Muscle of leg (tissue), 11 donors: ENCODE measurements around the gene TMEM17. TPM values are rescaled to one million over a fixed set of nuclear protein-coding genes. Genes with fewer than 3 reads are reported as not detected.

Source experiments
- DNase-seq: peaks from one replicate; pipeline ENCODE4 v3.0.0; 2013
- H3K27ac ChIP-seq: one replicate; pipeline ENCODE4 v1.5.1; 2013; ENCODE audit warnings: mild to moderate bottlenecking, low read length, control low read depth
- H3K27me3 ChIP-seq: one replicate; pipeline ENCODE4 v1.6.1; 2013; ENCODE audit warnings: low read length; ENCODE audit not compliant: control insufficient read depth, insufficient read depth
- H3K36me3 ChIP-seq: one replicate; pipeline ENCODE4 v1.6.1; 2013; ENCODE audit warnings: low read length; ENCODE audit not compliant: control insufficient read depth, insufficient read depth
- H3K4me1 ChIP-seq: one replicate; pipeline ENCODE4 v1.6.1; 2013; ENCODE audit warnings: low read length; ENCODE audit not compliant: control insufficient read depth, insufficient read depth
- H3K4me3 ChIP-seq: one replicate; pipeline ENCODE4 v1.5.1; 2013; ENCODE audit warnings: low read length, control low read depth
- H3K9me3 ChIP-seq: replicated peaks from 2 replicates; pipeline ENCODE4 v1.6.1; 2013; ENCODE audit warnings: low read depth, low read length; ENCODE audit not compliant: control insufficient read depth
- WGBS: methylation state at CpG from one replicate; pipeline ENCODE4 v1.1.5; 2013; ENCODE audit warnings: missing lambda C conversion rate; ENCODE audit not compliant: insufficient coverage; 5-methylcytosine and 5-hydroxymethylcytosine counted together
- polyA plus RNA-seq, 8 donors: library from polyadenylated mRNA; unstranded; fragments of 120-200 nt; gene quantifications; one replicate each; pipeline versions ENCODE4 v1.2.1 to v1.2.3, GENCODE V29; 2013; ENCODE audit warnings: inconsistent platforms in 1 of 8, low replicate concordance in 1 of 8; ENCODE audit not compliant: insufficient read length in 8 of 8, insufficient read depth in 1 of 8
- total RNA-seq: library from RNA; stranded (reverse); fragments of 120-200 nt; gene quantifications from one replicate; pipeline ENCODE4 v1.2.4, GENCODE V29; 2013

The TMEM17 gene
- total and polyA plus RNA-seq, 9 donors: 1.2 to 2.2 (median 1.3) TPM

DNA sequence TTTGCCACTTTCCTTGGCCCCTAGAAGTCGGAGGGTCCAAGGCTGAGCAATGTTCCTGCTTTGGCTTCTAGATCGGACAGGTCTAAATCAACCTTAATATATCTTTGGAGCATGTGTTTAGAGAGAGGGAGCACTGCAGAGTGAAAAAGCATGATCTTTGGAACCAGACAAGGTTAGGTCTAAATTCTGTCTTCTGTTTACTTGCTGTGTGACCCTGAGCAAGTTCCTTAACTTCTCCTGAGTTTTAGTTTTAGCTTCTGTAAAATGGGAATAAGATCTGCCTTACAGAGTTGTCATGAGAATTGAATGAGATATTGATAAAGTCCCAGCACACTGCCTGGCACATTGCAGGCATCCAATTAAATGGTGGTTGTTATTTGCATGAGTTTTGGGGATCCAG is 13.9 kb downstream of the TMEM17 start:
- no peak overlapping the region for H3K27ac ChIP-seq
- no peak for DNase-seq
- no peaks in the 10 kb centered on the region for H3K36me3 ChIP-seq
- H3K9me3 ChIP-seq: no peaks in the 10 kb centered on the region
- H3K4me1 ChIP-seq: peaks cover 2% of the 10 kb centered on the region
- H3K27me3 ChIP-seq: no peaks in the 10 kb centered on the region
- WGBS: no CpG with 5 or more reads among the region's 2 CpGs
- H3K4me3 ChIP-seq: no peak overlapping the region

DNA sequence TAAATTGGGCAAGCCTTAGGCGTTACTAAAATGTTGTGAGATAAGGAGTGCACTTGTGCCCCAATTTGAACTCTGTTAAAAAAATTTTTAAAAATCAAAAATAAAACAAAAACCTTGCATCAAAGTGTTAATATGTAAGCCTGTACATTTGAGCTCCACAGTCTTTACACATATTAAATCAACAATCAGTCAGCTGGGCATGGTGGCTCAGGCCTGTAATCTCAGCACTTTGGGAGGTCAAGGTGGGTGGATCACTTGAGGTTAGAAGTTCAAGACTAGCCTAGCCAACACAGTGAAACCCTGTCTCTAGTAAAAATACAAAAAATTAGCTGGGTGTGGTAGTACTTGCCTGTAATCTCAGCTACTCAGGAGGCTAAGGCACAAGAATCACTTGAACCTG is 16.3 kb downstream of the TMEM17 start:
- no peak for DNase-seq
- Histone ChIP-seq H3K27me3 (no peaks in the 10 kb centered on the region), H3K4me1 (peaks cover 10% of the 10 kb centered on the region), H3K27ac (peak overlapping the region; percentile 77), H3K36me3 (no peaks in the 10 kb centered on the region), H3K9me3 (no peaks in the 10 kb centered on the region), H3K4me3 (no peak overlapping the region)
- no CpG with 5 or more reads among the region's 1 CpG for WGBS

DNA sequence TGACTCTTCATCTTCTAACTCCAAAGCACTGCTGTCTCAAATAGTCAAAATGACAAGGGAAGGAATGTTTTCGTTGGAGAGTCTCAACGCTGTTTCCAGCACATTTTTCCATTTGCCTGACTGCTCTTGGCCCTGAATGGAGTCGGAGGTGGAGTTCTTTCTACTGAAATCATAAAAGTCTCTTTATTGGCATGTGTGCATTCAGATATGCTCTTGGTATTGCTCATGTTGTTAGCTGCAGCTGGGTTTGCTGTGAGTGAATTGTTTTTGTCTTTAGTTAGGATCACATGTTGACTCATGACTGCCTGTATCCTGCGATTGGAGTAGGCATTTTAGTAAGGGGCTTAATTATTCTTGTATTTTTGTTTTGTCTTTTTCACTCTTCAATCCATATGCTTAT is 16.8 kb downstream of the TMEM17 start:
- Histone ChIP-seq H3K27ac (peak overlapping the region; percentile 77), H3K9me3 (no peaks in the 10 kb centered on the region), H3K4me1 (peaks cover 10% of the 10 kb centered on the region), H3K36me3 (no peaks in the 10 kb centered on the region), H3K4me3 (no peak overlapping the region), H3K27me3 (no peaks in the 10 kb centered on the region)
- WGBS: no CpG with 5 or more reads among the region's 4 CpGs
- peak; percentile 94 for DNase-seq

DNA sequence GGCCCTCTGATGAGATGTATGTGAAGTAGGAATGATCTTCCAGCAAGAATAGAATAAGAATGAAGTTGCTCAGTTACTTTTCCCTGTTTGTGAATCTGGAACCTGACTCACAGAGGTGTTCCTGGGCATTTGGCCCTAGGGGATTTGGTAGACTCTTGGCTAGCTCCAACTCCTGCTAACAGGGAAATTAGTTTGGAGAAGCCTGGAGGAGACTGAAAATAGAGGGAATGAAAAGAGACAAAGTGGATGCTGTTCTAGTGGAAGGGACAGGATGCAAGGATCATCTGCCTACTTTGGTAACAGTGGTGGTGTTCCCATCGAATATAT is 19.6 kb downstream of the TMEM17 start:
- DNase-seq: no peak
- Histone ChIP-seq H3K4me1 (peaks cover 10% of the 10 kb centered on the region), H3K4me3 (no peak overlapping the region), H3K27me3 (no peaks in the 10 kb centered on the region), H3K27ac (peak overlapping the region; percentile 74), H3K9me3 (no peaks in the 10 kb centered on the region), H3K36me3 (no peaks in the 10 kb centered on the region)
- WGBS: 40% methylated on average over 1 of the region's 1 CpG

DNA sequence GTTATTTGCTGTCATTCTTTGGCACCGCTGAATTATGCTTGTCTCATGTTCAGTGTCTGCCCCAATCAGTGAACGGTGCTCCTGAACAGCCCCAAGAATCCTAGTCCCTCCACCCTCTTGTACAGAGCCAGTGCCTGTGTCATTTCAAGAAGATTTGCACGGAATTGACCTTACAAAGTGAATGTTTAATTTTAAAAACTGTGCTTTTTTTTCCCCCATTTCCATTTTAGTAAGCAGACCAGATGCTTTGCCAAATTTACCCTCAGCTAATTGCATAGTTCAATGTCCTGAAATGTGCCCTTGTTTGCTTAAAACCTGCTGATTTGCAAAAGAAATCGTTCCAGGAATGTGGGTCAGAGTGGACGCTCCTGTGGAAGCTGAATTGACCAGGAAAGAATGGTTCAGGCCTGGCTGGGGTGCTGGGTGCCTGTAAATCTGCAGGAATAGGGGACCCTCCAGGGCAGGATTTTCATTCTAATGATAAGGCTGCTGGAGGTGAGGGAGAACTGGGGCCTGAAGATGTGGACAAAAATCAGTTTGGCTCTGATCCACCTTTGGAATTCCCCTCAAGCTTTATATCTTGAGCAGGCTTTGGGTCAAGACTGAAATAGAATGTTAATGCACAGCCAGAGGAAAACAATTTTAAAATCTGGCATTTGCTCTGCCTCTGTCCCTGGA is 20.1 kb downstream of the TMEM17 start:
- Histone ChIP-seq H3K4me1 (peaks cover 10% of the 10 kb centered on the region), H3K27ac (peak overlapping the region; percentile 74), H3K4me3 (no peak overlapping the region), H3K9me3 (no peaks in the 10 kb centered on the region), H3K27me3 (no peaks in the 10 kb centered on the region), H3K36me3 (no peaks in the 10 kb centered on the region)
- DNase-seq: peak; percentile 93
- 29% methylated on average over 3 of the region's 5 CpGs for WGBS

DNA sequence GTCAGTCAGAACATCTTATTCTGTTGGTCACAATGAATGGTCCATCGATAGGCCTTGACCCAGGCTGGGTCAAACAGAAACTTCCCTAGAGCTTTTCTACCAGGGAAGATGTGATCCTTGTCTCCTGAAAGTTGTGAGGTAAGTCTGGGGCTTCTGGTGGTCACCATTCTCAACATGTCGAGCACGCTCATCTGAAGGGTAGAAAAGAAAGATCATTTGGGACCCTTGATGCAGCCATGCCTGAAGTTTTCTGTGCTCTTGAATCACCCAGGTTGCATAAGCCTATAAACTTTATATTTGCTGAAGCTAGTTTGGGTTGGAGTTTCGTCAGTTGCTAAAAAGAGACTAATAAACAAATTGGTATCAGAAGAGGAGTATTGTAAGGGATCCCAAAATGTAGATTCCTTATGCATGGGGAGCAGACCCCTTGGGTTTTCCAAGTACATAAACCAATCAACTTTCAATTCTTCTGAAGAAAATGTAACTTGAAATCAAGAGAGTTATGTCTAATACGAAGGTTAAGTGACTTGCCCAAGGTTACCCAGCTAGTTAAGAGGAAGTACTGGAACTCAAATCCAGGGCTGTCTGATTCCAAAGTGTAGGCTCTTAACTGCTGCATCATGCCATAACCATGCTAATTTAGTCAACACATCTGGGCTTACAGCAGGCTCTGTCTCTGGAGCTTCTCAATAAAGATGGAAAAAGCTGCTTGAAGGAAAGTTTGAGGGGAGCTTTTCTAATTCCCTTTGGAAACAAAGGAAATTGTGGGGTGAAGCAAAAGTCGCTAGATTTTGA is 23.2 kb downstream of the TMEM17 start:
- no peak for DNase-seq
- no peak overlapping the region for H3K4me3 ChIP-seq
- no peaks in the 10 kb centered on the region for H3K27me3 ChIP-seq
- no peaks in the 10 kb centered on the region for H3K9me3 ChIP-seq
- H3K27ac ChIP-seq: no peak overlapping the region
- peaks cover 14% of the 10 kb centered on the region for H3K4me1 ChIP-seq
- no peaks in the 10 kb centered on the region for H3K36me3 ChIP-seq
- 89% methylated on average over 4 of the region's 6 CpGs for WGBS

DNA sequence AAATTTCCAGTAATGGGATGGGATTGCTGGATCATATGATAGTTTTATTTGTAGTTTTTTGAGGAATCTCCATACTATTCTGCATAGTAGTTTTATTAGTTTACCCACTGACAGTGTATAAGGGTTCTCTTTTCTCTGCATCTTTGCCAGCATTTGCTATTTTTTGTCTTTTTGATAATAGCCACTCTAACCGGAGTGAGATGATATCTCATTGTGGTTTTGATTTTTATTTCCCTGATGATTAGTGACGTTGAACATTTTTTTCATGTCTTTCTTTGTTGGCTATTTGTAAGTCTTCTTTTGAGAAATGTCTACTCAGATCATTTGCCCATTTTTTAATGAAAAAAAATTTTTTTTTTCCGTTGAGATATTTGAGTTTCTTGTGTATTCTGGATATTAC is 26.1 kb downstream of the TMEM17 start:
- H3K4me3 ChIP-seq: no peak overlapping the region
- no peaks in the 10 kb centered on the region for H3K36me3 ChIP-seq
- H3K27me3 ChIP-seq: no peaks in the 10 kb centered on the region
- no peak overlapping the region for H3K27ac ChIP-seq
- no peaks in the 10 kb centered on the region for H3K9me3 ChIP-seq
- DNase-seq: no peak
- H3K4me1 ChIP-seq: peaks cover 28% of the 10 kb centered on the region
- no CpG with 5 or more reads among the region's 3 CpGs for WGBS

DNA sequence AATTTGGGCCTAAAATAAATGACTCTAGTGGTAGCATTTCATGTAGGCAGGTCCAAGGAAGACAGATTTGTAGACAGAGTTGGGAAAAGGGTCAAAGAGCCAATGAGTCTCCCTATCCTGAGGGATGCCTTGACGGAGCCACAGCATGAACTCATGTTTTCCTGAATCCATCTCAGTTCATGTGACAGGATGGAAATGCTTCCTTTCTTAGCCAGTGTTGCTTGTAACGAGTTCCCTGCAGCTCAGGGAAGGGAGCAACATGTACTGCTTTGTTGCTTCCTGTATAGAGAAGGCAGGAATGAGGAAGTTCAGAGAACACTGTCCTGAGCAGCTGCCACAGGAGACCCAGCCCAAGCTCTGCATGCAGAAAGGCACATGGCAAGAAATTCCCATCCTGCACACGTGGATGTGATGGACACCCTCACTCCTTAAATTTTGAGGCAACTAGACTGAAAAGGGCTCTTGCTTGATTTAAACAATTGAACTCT is 27.9 kb downstream of the TMEM17 start:
- Histone ChIP-seq H3K27me3 (no peaks in the 10 kb centered on the region), H3K4me1 (peaks cover 46% of the 10 kb centered on the region), H3K36me3 (no peaks in the 10 kb centered on the region), H3K9me3 (no peaks in the 10 kb centered on the region), H3K4me3 (no peak overlapping the region), H3K27ac (peak overlapping the region; percentile 60)
- 13% methylated on average over 2 of the region's 3 CpGs for WGBS
- DNase-seq: peak; percentile 86

DNA sequence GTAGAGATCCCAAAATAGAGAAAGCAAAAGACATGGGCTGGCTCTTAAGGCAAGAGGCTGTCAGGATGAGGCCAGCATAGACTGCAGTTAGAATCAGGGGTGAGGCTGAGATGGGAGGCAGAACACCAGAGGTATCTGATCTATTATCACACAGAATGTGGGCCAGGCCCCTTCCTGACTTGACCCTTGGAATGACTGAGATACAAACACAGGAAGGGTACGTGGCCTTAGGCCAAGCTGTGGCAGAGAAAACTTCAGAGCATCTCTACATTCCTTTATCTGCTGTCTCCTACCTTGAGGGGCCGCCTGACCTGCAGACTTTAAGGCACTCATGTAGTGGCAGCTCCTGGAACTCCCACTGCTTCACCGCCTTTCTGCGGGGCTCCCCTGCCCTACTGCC is 28.4 kb downstream of the TMEM17 start:
- Histone ChIP-seq H3K9me3 (no peaks in the 10 kb centered on the region), H3K4me3 (no peak overlapping the region), H3K27ac (peak overlapping the region; percentile 60), H3K27me3 (no peaks in the 10 kb centered on the region), H3K4me1 (peaks cover 50% of the 10 kb centered on the region), H3K36me3 (no peaks in the 10 kb centered on the region)
- DNase-seq: no peak
- 91% methylated on average over 4 of the region's 4 CpGs for WGBS

DNA sequence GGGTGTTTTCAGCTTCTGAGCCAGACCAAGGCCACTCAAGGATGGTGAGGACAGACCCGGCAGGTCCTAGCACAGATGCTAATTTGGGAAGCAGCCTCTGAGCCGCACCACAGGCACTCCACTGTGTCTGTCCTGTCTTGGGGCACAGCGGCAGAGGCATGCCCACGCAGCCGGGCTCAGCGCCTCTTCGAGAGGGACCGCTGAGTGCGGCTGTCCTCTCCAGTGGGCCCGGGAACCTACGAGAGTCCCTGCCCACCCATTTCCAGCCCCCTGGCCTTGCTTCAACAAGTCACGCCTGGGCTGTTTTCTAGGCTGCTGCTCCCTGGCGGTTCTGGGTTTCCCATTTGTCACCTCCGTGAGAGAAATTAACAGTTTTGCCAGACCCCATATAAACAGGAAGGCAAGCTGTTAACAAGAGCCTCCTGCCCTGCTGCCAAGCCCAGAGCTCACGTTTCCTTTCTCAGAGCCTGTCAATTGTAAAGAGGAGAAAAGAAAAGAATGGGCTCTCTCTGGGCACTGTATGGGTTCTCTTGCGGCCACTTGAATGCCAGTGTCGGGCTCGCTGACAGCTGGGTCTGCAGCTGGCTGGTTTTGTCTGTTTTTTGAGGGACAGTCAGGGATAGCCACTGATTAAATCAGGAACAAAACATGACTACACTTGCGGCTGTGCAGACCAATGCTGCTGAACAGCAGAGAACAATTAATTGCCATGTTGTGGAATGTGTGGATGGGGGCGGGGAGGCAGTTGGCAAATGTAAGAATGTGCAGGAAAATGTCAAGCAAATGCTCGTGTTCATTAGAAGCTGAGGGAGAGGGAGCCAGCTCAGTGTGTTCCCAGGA is 30.6 kb downstream of the TMEM17 start:
- Histone ChIP-seq H3K27me3 (no peaks in the 10 kb centered on the region), H3K27ac (peak overlapping the region; percentile 87), H3K4me3 (no peak overlapping the region), H3K36me3 (no peaks in the 10 kb centered on the region), H3K9me3 (no peaks in the 10 kb centered on the region), H3K4me1 (peaks cover 69% of the 10 kb centered on the region)
- 43% methylated on average over 19 of the region's 21 CpGs for WGBS
- DNase-seq: peak; percentile 78
